Left ventricle myocardium inferior (tissue), 1 donor: ENCODE data around the gene TEX55. TPM values are rescaled to one million over a fixed set of nuclear protein-coding genes. Genes with fewer than 3 reads are reported as not detected.
"Not testable (repeated sequence)": the region's sequence is repeated elsewhere in the genome, so short reads cannot be mapped to it uniquely, and the experiment has no call there.

Experiments used
- DNase-seq: peaks from one replicate; pipeline ENCODE4 v3.0.0-alpha.2; 2020
- H3K27ac ChIP-seq: fragments of 200-600 bp; replicated peaks from 2 replicates; pipeline ENCODE4 v1.8.0; 2021
- H3K27me3 ChIP-seq: fragments of 200-600 bp; 2 replicates; pipeline ENCODE4 v1.8.0; 2021; ENCODE audit warnings: low read depth
- H3K36me3 ChIP-seq: fragments of 200-600 bp; 2 replicates; pipeline ENCODE4 v1.8.0; 2021
- H3K4me1 ChIP-seq: fragments of 200-600 bp; 2 replicates; pipeline ENCODE4 v1.8.0; 2021
- H3K4me3 ChIP-seq: fragments of 200-600 bp; 2 replicates; pipeline ENCODE4 v1.8.0; 2021; ENCODE audit warnings: mild to moderate bottlenecking, moderate library complexity
- H3K9me3 ChIP-seq: fragments of 200-600 bp; replicated peaks from 2 replicates; pipeline ENCODE4 v1.8.0; 2021
- intact Hi-C: fragments of 100-400 bp; cut with micrococcal nuclease; formaldehyde crosslinking; loops from one replicate; pipeline ENCODE4 v1.11.0; 2022
- long read RNA-seq: library from polyadenylated mRNA; unstranded; transcript quantifications from one replicate; pipeline ENCODE4 v2.0.0, GENCODE V29; 2021
- total RNA-seq: library from RNA; stranded (reverse); fragmentation: NEBNext Ultra II Directional; extraction: Animal tissue kit (Norgen Biotek cat#: 25700); gene quantifications from one replicate; pipeline ENCODE4 v1.2.1, GENCODE V29; 2021
- TF ChIP-seq, protein P1 (sequence below): fragments of 200-600 bp; IDR thresholded peaks from 2 replicates; pipeline ENCODE4 v1.8.0; 2021; ENCODE audit warnings: antibody characterized with exemption, mild to moderate bottlenecking, borderline replicate concordance
- donor health status: DM: no; HTN: yes; CAD: no; lungs with severe emphysema.

TEX55 gene
- not detected for total RNA-seq
- long read RNA-seq, result 0 reads

DNA sequence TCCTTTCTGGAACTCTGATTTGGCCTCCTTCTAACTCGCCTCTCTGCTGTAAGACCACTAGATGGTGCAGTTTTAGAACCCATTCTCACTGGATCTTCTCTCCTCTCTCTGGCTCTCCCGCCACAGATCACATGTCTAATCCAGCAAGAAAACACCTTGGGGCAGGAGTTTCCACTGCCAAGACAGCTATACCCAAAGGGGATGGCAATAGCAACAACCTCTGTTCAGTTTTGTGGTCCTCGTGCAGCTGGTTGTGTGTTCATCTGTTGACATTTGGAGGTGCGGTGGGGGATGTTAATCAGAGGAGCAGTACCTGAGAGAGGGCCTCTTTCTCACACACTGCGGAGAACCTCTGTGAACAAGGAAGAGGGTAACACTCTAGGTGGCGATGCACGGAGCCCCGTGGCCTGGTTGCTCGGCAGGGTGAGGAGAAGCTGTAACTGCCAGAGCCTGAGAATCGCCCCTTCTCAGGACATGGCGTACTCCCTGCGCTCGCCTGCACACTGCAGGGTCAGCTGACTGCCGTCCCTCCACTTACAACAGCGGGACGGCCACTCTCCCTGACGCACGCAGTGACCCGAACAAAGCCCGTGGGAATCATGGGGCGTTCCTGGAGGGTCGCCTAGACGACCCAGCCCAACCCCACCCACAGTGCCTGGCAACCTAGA is at the start of gene TEX55:
TSS of gene TEX55 (plus strand) at position 666 of the 668 bp plus-strand sequence. CDS start 25 bp downstream, outside the sequence.
- Histone ChIP-seq H3K4me1 (no peaks in the 10 kb centered on the region), H3K4me3 (no peak within 1 kb of the TSS), H3K27ac (peak within 1 kb of the TSS; percentile 34), H3K36me3 (no peaks in the 10 kb centered on the region), H3K27me3 (no peaks in the 10 kb centered on the region), H3K9me3 (no peaks in the 10 kb centered on the region)
- TF ChIP-seq, protein P1, sequence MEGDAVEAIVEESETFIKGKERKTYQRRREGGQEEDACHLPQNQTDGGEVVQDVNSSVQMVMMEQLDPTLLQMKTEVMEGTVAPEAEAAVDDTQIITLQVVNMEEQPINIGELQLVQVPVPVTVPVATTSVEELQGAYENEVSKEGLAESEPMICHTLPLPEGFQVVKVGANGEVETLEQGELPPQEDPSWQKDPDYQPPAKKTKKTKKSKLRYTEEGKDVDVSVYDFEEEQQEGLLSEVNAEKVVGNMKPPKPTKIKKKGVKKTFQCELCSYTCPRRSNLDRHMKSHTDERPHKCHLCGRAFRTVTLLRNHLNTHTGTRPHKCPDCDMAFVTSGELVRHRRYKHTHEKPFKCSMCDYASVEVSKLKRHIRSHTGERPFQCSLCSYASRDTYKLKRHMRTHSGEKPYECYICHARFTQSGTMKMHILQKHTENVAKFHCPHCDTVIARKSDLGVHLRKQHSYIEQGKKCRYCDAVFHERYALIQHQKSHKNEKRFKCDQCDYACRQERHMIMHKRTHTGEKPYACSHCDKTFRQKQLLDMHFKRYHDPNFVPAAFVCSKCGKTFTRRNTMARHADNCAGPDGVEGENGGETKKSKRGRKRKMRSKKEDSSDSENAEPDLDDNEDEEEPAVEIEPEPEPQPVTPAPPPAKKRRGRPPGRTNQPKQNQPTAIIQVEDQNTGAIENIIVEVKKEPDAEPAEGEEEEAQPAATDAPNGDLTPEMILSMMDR, result peak; percentile 63
- intact Hi-C loops, result no loop called here
- DNase-seq, result peak; percentile 16

DNA sequence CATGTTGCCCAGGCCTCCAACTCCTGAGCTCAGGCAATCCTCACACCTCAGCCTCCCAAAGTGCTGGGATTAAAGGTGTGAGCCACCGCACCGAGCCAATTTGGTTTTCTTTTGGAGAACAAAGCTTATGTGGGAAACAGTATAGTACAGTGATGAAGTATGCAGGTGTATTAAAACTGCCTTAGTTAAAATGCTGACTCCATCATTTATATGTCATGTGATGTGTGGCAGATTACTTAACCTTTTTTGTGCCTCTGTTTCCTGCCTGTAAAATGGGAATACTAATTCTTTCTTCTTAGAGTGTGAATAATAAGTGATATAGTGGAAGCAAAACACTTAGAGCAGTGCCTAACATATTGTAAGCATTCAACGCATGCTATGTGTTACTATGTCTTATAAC is 48.0 kb upstream of the TEX55 start:
- no peak overlapping the region for H3K4me3 ChIP-seq
- H3K27me3 ChIP-seq, result no peaks in the 10 kb centered on the region
- TF ChIP-seq, protein P1, result no peak
- H3K27ac ChIP-seq, result no peak overlapping the region
- no peak for DNase-seq
- no peaks in the 10 kb centered on the region for H3K36me3 ChIP-seq
- intact Hi-C loops, result loop anchor here (2.0 kb wide), 1 partner anchor 215 kb away; no protein-coding TSS in a partner anchor
- no peaks in the 10 kb centered on the region for H3K4me1 ChIP-seq
- H3K9me3 ChIP-seq, result no peaks in the 10 kb centered on the region

DNA sequence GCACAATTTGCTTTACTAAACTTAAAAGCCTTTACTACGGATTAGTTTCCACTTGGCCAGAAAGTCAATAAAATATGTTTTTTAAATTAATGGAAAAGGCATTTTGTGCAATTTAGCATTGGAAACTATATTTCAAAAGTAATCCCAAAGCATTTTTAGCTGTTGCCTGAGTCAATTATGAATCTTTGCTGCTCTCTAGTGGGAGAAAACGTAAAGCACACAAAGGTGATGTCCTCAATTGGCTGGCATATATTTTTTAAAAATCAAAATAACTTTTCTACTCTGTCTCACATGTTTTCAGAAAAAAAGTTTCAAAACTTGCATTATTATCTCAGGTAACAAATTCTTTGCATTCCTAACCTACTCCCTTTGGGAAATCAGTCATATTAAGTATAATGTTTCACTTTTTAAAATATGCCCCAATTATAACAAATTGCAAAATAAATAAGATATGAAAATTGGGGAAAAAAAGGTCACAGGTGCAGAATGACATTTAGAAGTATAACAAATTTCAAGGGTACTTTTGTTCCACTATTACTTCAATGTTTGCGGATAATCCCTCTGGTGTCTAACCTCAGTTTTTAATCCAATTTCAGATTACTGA is 47.2 kb upstream of the TEX55 start:
- Histone ChIP-seq H3K27ac (no peak overlapping the region), H3K36me3 (no peaks in the 10 kb centered on the region), H3K27me3 (no peaks in the 10 kb centered on the region), H3K4me1 (no peaks in the 10 kb centered on the region), H3K9me3 (no peaks in the 10 kb centered on the region), H3K4me3 (no peak overlapping the region)
- TF ChIP-seq, protein P1, result peak; percentile 76
- DNase-seq, result no peak
- intact Hi-C loops, result loop anchor here (2.0 kb wide), 1 partner anchor 216 kb away; no protein-coding TSS in a partner anchor

DNA sequence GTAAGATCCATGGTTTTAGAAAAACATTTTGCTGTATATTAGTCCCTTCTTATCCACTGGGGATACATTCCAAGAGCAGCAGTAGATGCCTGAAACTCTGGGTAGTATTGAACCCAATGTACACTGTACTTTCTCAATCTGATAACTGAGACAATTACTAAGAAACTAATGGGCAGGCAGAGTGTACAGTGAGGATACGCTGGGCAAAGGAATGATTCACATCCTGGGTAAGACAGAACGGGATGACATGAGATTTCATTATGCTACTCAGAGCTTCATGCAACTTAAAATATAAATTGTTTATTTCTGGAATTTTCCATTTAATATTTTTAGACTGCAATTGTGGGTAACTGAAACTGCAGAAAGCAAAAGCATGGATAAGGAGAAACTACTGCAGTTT is 46.2 kb upstream of the TEX55 start:
- TF ChIP-seq, protein P1, result no peak
- Histone ChIP-seq H3K27me3 (no peaks in the 10 kb centered on the region), H3K27ac (no peak overlapping the region), H3K36me3 (no peaks in the 10 kb centered on the region), H3K9me3 (no peaks in the 10 kb centered on the region), H3K4me3 (no peak overlapping the region), H3K4me1 (no peaks in the 10 kb centered on the region)
- DNase-seq, result no peak
- intact Hi-C loops, result loop anchor here (2.0 kb wide), 1 partner anchor 217 kb away; no protein-coding TSS in a partner anchor

DNA sequence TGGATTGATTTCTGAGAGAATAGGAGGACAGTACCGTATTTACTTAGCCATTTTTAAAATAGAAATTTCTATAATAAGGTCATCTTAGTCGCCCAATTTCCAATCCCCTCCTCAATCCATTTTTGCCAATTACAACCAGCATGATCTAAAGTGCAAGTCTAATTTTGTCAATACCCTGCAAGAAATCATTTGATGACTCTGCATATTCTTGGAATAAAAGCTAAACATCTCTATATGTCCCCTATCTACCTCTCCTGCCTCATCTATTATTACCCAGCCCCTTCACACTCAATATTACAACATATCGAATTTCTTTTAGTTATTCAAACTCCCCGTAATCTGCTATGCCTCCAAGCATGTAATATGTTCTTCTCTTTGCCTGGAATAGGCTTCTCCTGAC is 41.9 kb upstream of the TEX55 start:
- Histone ChIP-seq H3K27ac (no peak overlapping the region), H3K9me3 (no peaks in the 10 kb centered on the region), H3K4me3 (no peak overlapping the region), H3K4me1 (no peaks in the 10 kb centered on the region), H3K27me3 (no peaks in the 10 kb centered on the region), H3K36me3 (no peaks in the 10 kb centered on the region)
- intact Hi-C loops, result no loop called here
- DNase-seq, result no peak
- TF ChIP-seq, protein P1, result no peak

DNA sequence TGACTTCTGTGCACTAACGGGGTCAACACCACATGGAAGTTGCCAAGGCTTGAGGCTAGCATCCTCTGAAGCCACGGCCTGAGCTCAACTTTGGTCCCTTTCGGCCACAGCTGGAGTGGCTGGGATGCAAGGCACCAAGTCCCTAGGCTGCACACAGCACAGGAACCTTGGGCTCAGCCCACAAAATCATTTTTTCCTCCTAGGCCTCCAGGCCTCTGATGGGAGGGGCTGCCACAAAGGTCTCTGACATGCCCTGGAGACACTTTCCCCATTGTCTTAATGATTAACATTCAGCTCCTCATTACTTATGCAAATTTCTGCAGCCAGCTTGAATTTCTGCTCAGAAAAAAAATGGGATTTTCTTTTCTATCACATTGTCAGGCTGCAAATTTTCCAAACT is 27.6 kb upstream of the TEX55 start:
- H3K36me3 ChIP-seq, intact Hi-C loops, DNase-seq, H3K4me3 ChIP-seq, H3K27me3 ChIP-seq, H3K27ac ChIP-seq, H3K4me1 ChIP-seq: not testable (repeated sequence)
- H3K9me3 ChIP-seq, result peaks cover 20% of the 10 kb centered on the region
